H9 (cell line): ENCODE data around the gene GPR25. TPM values are rescaled to one million over a fixed set of nuclear protein-coding genes. Genes with fewer than 3 reads are reported as not detected.

Experiments
- DNase-seq: peaks from one replicate; pipeline ENCODE4 v3.0.0-alpha.2; 2017
- H2AFZ ChIP-seq: one replicate; pipeline ENCODE4 v1.6.1; 2013; ENCODE audit warnings: mild to moderate bottlenecking, low read length, control low read depth, moderate library complexity
- H2AK5ac ChIP-seq: 2 replicates; pipeline ENCODE4 v1.6.1; 2013; ENCODE audit warnings: low read length, control low read depth, mixed read lengths; ENCODE audit not compliant: insufficient read length
- H2BK120ac ChIP-seq: one replicate; pipeline ENCODE4 v1.6.1; 2013; ENCODE audit warnings: low read depth, mild to moderate bottlenecking, low read length, control low read depth, inconsistent platforms; ENCODE audit not compliant: poor library complexity, severe bottlenecking
- H2BK12ac ChIP-seq: 2 replicates; pipeline ENCODE4 v1.6.1; 2013; ENCODE audit warnings: low read length, control low read depth, mixed read lengths, low read depth; ENCODE audit not compliant: insufficient read length
- H2BK15ac ChIP-seq: 2 replicates; pipeline ENCODE4 v1.6.1; 2013; ENCODE audit warnings: low read depth, low read length, control low read depth
- H2BK20ac ChIP-seq: one replicate; pipeline ENCODE4 v1.6.1; 2013; ENCODE audit warnings: low read depth, mild to moderate bottlenecking, low read length, control low read depth, inconsistent platforms; ENCODE audit not compliant: poor library complexity, severe bottlenecking
- H2BK5ac ChIP-seq: 2 replicates; pipeline ENCODE4 v1.6.1; 2013; ENCODE audit warnings: low read length, control low read depth, mixed read lengths; ENCODE audit not compliant: insufficient read length
- H3K14ac ChIP-seq: 2 replicates; pipeline ENCODE4 v1.6.1; 2013; ENCODE audit warnings: low read length, control low read depth; ENCODE audit not compliant: insufficient read depth
- H3K18ac ChIP-seq: 2 replicates; pipeline ENCODE4 v1.6.1; 2013; ENCODE audit warnings: low read depth, mild to moderate bottlenecking, mixed read lengths, low read length, control low read depth; ENCODE audit not compliant: insufficient read length
- H3K23ac ChIP-seq: 2 replicates; pipeline ENCODE4 v1.6.1; 2013; ENCODE audit warnings: low read length, control low read depth, mixed read lengths, low read depth; ENCODE audit not compliant: insufficient read length
- H3K23me2 ChIP-seq: 2 replicates; pipeline ENCODE4 v1.6.1; 2013; ENCODE audit warnings: low read depth, mild to moderate bottlenecking, mixed read lengths, low read length, control low read depth; ENCODE audit not compliant: insufficient read length, poor library complexity, severe bottlenecking
- H3K27ac ChIP-seq: 2 replicates; pipeline ENCODE4 v1.5.1; 2013; ENCODE audit warnings: low read length, control low read depth, mixed read lengths, low read depth; ENCODE audit not compliant: insufficient read length
- H3K27me3 ChIP-seq: 2 replicates; pipeline ENCODE4 v1.6.1; 2013; ENCODE audit warnings: low read length, control low read depth, inconsistent platforms; ENCODE audit not compliant: insufficient read depth
- H3K4ac ChIP-seq: 2 replicates; pipeline ENCODE4 v1.6.1; 2013; ENCODE audit warnings: low read depth, mild to moderate bottlenecking, control low read depth, inconsistent platforms, low read length, moderate library complexity
- H3K4me1 ChIP-seq: 2 replicates; pipeline ENCODE4 v1.6.1; 2013; ENCODE audit warnings: low read length, control low read depth, inconsistent platforms; ENCODE audit not compliant: insufficient read depth
- H3K4me2 ChIP-seq: 2 replicates; pipeline ENCODE4 v1.6.1; 2013; ENCODE audit warnings: low read length, control low read depth, mixed read lengths; ENCODE audit not compliant: insufficient read length, insufficient read depth
- H3K56ac ChIP-seq: 2 replicates; pipeline ENCODE4 v1.6.1; 2013; ENCODE audit warnings: low read depth, mild to moderate bottlenecking, mixed read lengths, low read length, control low read depth; ENCODE audit not compliant: insufficient read length
- H3K79me1 ChIP-seq: 2 replicates; pipeline ENCODE4 v1.6.1; 2013; ENCODE audit warnings: low read depth, mild to moderate bottlenecking, moderate library complexity, low read length, control low read depth, inconsistent platforms; ENCODE audit not compliant: insufficient read depth, poor library complexity, severe bottlenecking
- H3K79me2 ChIP-seq: 2 replicates; pipeline ENCODE4 v1.6.1; 2013; ENCODE audit warnings: low read length, control low read depth, inconsistent platforms; ENCODE audit not compliant: insufficient read depth
- H3K9ac ChIP-seq: 2 replicates; pipeline ENCODE4 v1.6.1; 2013; ENCODE audit warnings: low read length, control low read depth, mixed read lengths; ENCODE audit not compliant: insufficient read length; ENCODE audit errors: extremely low read depth
- H3K9me3 ChIP-seq: one replicate; pipeline ENCODE4 v1.6.1; 2013; ENCODE audit warnings: low read depth, low read length, inconsistent platforms; ENCODE audit not compliant: control insufficient read depth
- H3T11ph ChIP-seq: one replicate; pipeline ENCODE4 v1.6.1; 2013; ENCODE audit warnings: mild to moderate bottlenecking, low read length, control low read depth, inconsistent platforms
- H4K20me1 ChIP-seq: one replicate; pipeline ENCODE4 v1.6.1; 2013; ENCODE audit not compliant: control insufficient read depth, insufficient read length, insufficient read depth
- H4K5ac ChIP-seq: 2 replicates; pipeline ENCODE4 v1.6.1; 2013; ENCODE audit warnings: low read depth, mild to moderate bottlenecking, mixed read lengths, low read length, control low read depth; ENCODE audit not compliant: insufficient read length
- H4K8ac ChIP-seq: replicated peaks from 2 replicates; pipeline ENCODE4 v1.6.1; 2013; ENCODE audit warnings: low read length, control low read depth, mixed read lengths, low read depth; ENCODE audit not compliant: insufficient read length
- H4K91ac ChIP-seq: 2 replicates; pipeline ENCODE4 v1.6.1; 2013; ENCODE audit warnings: low read depth, mild to moderate bottlenecking, moderate library complexity, mixed read lengths, low read length, control low read depth; ENCODE audit not compliant: insufficient read length
- H3K27ac Mint-ChIP-seq, 3 experiments: 2 replicates in 2 of 3; 3 replicates in 1 of 3; pipeline ENCODE4 v1.8.0; 2020 to 2021; ENCODE audit warnings: mixed read lengths in 3 of 3, mild to moderate bottlenecking in 1 of 3, moderate library complexity in 1 of 3
- H3K27me3 Mint-ChIP-seq: 2 replicates; pipeline ENCODE4 v1.8.0; 2021; ENCODE audit warnings: low read depth, mild to moderate bottlenecking, moderate library complexity, mixed read lengths
- H3K36me3 Mint-ChIP-seq, 3 experiments: 2 replicates in 2 of 3; 3 replicates in 1 of 3; pipeline ENCODE4 v1.8.0; 2020 to 2021; ENCODE audit warnings: low read depth in 3 of 3, mixed read lengths in 3 of 3; ENCODE audit not compliant: insufficient read depth in 1 of 3
- H3K4me1 Mint-ChIP-seq, 2 experiments: 2 replicates each; pipeline ENCODE4 v1.8.0; 2020; ENCODE audit warnings: mixed read lengths in 2 of 2
- H3K4me3 Mint-ChIP-seq, 2 experiments: 2 replicates in 1 of 2; 3 replicates in 1 of 2; pipeline ENCODE4 v1.8.0; 2020 to 2021; ENCODE audit warnings: mild to moderate bottlenecking in 2 of 2, mixed read lengths in 2 of 2, moderate library complexity in 1 of 2
- H3K9me3 Mint-ChIP-seq, 2 experiments: 2 replicates in 1 of 2; 3 replicates in 1 of 2; pipeline ENCODE4 v1.8.0; 2020; ENCODE audit warnings: mild to moderate bottlenecking in 2 of 2, mixed read lengths in 2 of 2, moderate library complexity in 1 of 2
- CTCF ChIP-seq: fragments of 200-600 bp; sonication (generic); conservative IDR thresholded peaks from 3 replicates; pipeline ENCODE4 v1.8.0; 2021; ENCODE audit warnings: antibody characterized with exemption, mild to moderate bottlenecking
- WGBS: extraction: QIAGEN DNeasy Blood & Tissue Kit; methylation state at CpG from one replicate; pipeline ENCODE4 v1.1.7; 2013; ENCODE audit warnings: missing lambda C conversion rate, low lambda C conversion rate, mixed read lengths; ENCODE audit not compliant: insufficient read length; ENCODE audit errors: extremely low coverage; 5-methylcytosine and 5-hydroxymethylcytosine counted together
- total RNA-seq: library from RNA; stranded (reverse); gene quantifications from 2 replicates; pipeline ENCODE4 v1.2.1, GENCODE V29; 2021

Gene GPR25
- total RNA-seq, 1 experiment from 2014 or later, result not detected

- H3K4me1 Mint-ChIP-seq, result no peaks in the 10 kb centered on the region
- H3K14ac ChIP-seq, result no peak overlapping the region
Observed at GRCh38 chr1:200909071-200909470, 36.3 kb downstream of the GPR25 start.

More at GRCh38 chr1:200909071-200909470, 36.3 kb downstream of the GPR25 start:
- no peak for TF ChIP-seq CTCF
- Histone ChIP-seq H3K79me1 (no peaks in the 10 kb centered on the region), H3K9ac (no peak overlapping the region), H3K4me2 (no peak overlapping the region), H4K20me1 (no peaks in the 10 kb centered on the region), H4K8ac (no peak overlapping the region), H3K27ac (no peak overlapping the region), H3K79me2 (no peaks in the 10 kb centered on the region), H2BK12ac (no peak overlapping the region), H2BK120ac (no peak overlapping the region), H3K9me3 (no peaks in the 10 kb centered on the region), H2BK5ac (no peak overlapping the region), H2BK20ac (no peak overlapping the region), H3K4me1 (no peaks in the 10 kb centered on the region), H3K23me2 (no peaks in the 10 kb centered on the region), H2AFZ (no peak overlapping the region), H3T11ph (no peak overlapping the region), H3K18ac (no peak overlapping the region), H3K4ac (no peak overlapping the region), H3K27me3 (no peaks in the 10 kb centered on the region), H3K23ac (no peak overlapping the region), H4K5ac (no peak overlapping the region), H2BK15ac (no peak overlapping the region), H4K91ac (no peak overlapping the region), H3K56ac (no peak overlapping the region), H2AK5ac (no peak overlapping the region)
- DNase-seq, result no peak
- no peak overlapping the region; a peak in 1 of 7 replicates for H3K27ac Mint-ChIP-seq
- H3K27me3 Mint-ChIP-seq, result no peaks in the 10 kb centered on the region
- no peak overlapping the region for H3K4me3 Mint-ChIP-seq
- H3K36me3 Mint-ChIP-seq, result peaks cover 34 to 69% (median 60%) of the 10 kb centered on the region in 3 experiments; a peak in 6 of 7 replicates
- no peaks in the 10 kb centered on the region for H3K9me3 Mint-ChIP-seq
- no CpG with 5 or more reads among the region's 5 CpGs for WGBS
